Measurements from ENCODE around the gene CLDN1. TPM values are rescaled to one million over a fixed set of nuclear protein-coding genes. Genes with fewer than 3 reads are reported as not detected.

The CLDN1 gene
- polyA plus RNA-seq, 1 of the 3 experiments (the other 2 are of a cell fraction) = 0.82 TPM

DNA sequence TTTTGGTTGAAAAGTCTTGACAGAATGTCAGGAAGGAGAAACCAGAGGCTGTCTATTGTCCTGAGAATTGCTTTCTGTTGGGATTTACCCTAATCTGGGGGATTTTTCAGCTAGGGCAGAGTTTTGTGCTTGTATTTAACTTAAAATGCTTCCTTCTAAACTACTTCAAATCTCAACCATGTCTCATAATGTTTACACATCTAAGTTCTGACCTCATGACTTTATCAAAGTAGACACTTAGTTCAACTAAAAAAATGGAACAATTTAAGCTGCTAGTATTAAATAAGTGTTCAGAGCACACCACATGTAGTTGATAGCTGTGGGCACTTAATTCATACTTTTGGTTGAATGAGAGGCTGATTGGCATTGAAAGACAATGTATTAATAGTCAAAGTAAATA is 28.2 kb downstream of the CLDN1 start:
- H3F3A ChIP-seq (replicated peaks; ENCODE audit: insufficient read depth) = no peaks in the 10 kb centered on the region
- H3K9me2 ChIP-seq = no peaks in the 10 kb centered on the region
- no peaks in the 10 kb centered on the region for H3K4me1 ChIP-seq (ENCODE audit: control insufficient read depth in 1 of 2, insufficient read depth in 2 of 2, low read depth in 1 of 2, low read length in 1 of 2)
- no peak overlapping the region for H3K27ac ChIP-seq (ENCODE audit: low read depth in 2 of 2, low read length in 1 of 2)
- no peaks in the 10 kb centered on the region for H3K36me3 ChIP-seq (replicated peaks in 1 of 2; ENCODE audit: control insufficient read depth in 1 of 2, insufficient read depth in 2 of 2, low read length in 1 of 2)
- H3K9ac ChIP-seq = no peak overlapping the region
- H3K79me2 ChIP-seq (ENCODE audit: insufficient read depth) = no peaks in the 10 kb centered on the region
- TF ChIP-seq EZH2phosphoT487 (IDR thresholded peaks at IDR 0.05; ENCODE audit: borderline replicate concordance, low read depth) = no peak
- no peak for TF ChIP-seq TCF12 (IDR thresholded peaks at IDR 0.05)
- no peak for TF ChIP-seq CHD2 (IDR thresholded peaks at IDR 0.05; ENCODE audit: low read length, partially characterized antibody)
- TF ChIP-seq, protein P1, sequence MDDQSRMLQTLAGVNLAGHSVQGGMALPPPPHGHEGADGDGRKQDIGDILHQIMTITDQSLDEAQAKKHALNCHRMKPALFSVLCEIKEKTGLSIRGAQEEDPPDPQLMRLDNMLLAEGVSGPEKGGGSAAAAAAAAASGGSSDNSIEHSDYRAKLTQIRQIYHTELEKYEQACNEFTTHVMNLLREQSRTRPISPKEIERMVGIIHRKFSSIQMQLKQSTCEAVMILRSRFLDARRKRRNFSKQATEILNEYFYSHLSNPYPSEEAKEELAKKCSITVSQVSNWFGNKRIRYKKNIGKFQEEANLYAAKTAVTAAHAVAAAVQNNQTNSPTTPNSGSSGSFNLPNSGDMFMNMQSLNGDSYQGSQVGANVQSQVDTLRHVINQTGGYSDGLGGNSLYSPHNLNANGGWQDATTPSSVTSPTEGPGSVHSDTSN (IDR thresholded peaks at IDR 0.05) = no peak
- no peak for TF ChIP-seq MEF2A (IDR thresholded peaks at IDR 0.05; ENCODE audit: borderline replicate concordance, low read depth)
- TF ChIP-seq ELF1 (IDR thresholded peaks at IDR 0.05) = no peak
- ChIA-PET CTCF (interaction anchor here (0.9 to 1.0 kb wide), 3 partner anchors 16 to 28 kb away, joined by 3 to 4 read pairs (median 3); partner anchors contain the start of gene CLDN1), POLR2A (no interaction called here)
- DNase-seq = no peak
- no peaks in the 10 kb centered on the region for H3K9me3 ChIP-seq
- no peak overlapping the region for H3K4me2 ChIP-seq
- no peak overlapping the region for H3K4me3 ChIP-seq (ENCODE audit: low read depth in 2 of 2, low read length in 1 of 2)
- H4K20me1 ChIP-seq (ENCODE audit: insufficient read depth) = no peaks in the 10 kb centered on the region
- H3K27me3 ChIP-seq (ENCODE audit: insufficient read depth) = no peaks in the 10 kb centered on the region; the same call in 1 of the 2 replicates
- H2AFZ ChIP-seq (ENCODE audit: low read depth) = no peak overlapping the region

DNA sequence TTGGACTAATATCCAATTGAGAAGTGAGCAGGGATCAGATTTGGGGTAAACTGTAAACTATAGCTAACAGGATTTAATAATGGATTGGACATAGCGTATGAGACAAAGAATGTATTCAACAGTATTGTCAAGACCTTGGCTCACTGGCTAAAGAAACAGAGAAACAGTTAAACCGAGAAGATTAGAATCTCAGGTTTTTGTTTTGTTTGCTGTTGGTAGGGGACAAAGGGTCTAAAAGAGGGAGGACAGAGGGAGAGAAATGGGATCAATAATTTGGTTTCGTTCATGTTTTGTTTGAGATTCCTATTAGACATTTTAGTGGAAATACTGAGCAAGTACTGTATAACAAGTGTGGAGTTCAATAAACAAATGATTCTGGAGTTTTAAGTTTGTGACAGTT is 28.6 kb downstream of the CLDN1 start:
- 13% methylated on average over 3 of the region's 3 CpGs for WGBS (ENCODE audit: low lambda C conversion rate)
- no peak overlapping the region for H3K9ac ChIP-seq
- POLR2A ChIA-PET = no interaction called here
- TF ChIP-seq, protein P2, sequence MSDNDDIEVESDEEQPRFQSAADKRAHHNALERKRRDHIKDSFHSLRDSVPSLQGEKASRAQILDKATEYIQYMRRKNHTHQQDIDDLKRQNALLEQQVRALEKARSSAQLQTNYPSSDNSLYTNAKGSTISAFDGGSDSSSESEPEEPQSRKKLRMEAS (IDR thresholded peaks at IDR 0.05; ENCODE audit: low read depth) = no peak
- TF ChIP-seq MXI1 (IDR thresholded peaks at IDR 0.05; ENCODE audit: low read depth, low read length) (no peak), GATA2 (CRISPR knock-in tag; IDR thresholded peaks at IDR 0.05) (no peak), TEAD4 (IDR thresholded peaks at IDR 0.05; ENCODE audit: borderline replicate concordance, insufficient read depth) (no peak), YY1 (IDR thresholded peaks at IDR 0.05; ENCODE audit: low read depth) (no peak), FOXM1 (IDR thresholded peaks at IDR 0.05; ENCODE audit: low read depth) (no peak), SIN3A (IDR thresholded peaks at IDR 0.05; ENCODE audit: borderline replicate concordance, low read depth, low read length) (no peak), POLR2AphosphoS5 (IDR thresholded peaks at IDR 0.05; ENCODE audit: low read depth, low read length) (no peak), GABPA (IDR thresholded peaks at IDR 0.05; ENCODE audit: low read depth) (no peak), RAD21 (IDR thresholded peaks at IDR 0.05; ENCODE audit: low read length) (no peak), RCOR1 (IDR thresholded peaks at IDR 0.05; ENCODE audit: low read length) (no peak), RXRA (IDR thresholded peaks at IDR 0.05; ENCODE audit: borderline replicate concordance, low read depth) (no peak)
- TF ChIP-seq, protein P3, sequence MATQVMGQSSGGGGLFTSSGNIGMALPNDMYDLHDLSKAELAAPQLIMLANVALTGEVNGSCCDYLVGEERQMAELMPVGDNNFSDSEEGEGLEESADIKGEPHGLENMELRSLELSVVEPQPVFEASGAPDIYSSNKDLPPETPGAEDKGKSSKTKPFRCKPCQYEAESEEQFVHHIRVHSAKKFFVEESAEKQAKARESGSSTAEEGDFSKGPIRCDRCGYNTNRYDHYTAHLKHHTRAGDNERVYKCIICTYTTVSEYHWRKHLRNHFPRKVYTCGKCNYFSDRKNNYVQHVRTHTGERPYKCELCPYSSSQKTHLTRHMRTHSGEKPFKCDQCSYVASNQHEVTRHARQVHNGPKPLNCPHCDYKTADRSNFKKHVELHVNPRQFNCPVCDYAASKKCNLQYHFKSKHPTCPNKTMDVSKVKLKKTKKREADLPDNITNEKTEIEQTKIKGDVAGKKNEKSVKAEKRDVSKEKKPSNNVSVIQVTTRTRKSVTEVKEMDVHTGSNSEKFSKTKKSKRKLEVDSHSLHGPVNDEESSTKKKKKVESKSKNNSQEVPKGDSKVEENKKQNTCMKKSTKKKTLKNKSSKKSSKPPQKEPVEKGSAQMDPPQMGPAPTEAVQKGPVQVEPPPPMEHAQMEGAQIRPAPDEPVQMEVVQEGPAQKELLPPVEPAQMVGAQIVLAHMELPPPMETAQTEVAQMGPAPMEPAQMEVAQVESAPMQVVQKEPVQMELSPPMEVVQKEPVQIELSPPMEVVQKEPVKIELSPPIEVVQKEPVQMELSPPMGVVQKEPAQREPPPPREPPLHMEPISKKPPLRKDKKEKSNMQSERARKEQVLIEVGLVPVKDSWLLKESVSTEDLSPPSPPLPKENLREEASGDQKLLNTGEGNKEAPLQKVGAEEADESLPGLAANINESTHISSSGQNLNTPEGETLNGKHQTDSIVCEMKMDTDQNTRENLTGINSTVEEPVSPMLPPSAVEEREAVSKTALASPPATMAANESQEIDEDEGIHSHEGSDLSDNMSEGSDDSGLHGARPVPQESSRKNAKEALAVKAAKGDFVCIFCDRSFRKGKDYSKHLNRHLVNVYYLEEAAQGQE (IDR thresholded peaks at IDR 0.05; ENCODE audit: low read depth, low read length) = no peak
- TF ChIP-seq, protein P4, sequence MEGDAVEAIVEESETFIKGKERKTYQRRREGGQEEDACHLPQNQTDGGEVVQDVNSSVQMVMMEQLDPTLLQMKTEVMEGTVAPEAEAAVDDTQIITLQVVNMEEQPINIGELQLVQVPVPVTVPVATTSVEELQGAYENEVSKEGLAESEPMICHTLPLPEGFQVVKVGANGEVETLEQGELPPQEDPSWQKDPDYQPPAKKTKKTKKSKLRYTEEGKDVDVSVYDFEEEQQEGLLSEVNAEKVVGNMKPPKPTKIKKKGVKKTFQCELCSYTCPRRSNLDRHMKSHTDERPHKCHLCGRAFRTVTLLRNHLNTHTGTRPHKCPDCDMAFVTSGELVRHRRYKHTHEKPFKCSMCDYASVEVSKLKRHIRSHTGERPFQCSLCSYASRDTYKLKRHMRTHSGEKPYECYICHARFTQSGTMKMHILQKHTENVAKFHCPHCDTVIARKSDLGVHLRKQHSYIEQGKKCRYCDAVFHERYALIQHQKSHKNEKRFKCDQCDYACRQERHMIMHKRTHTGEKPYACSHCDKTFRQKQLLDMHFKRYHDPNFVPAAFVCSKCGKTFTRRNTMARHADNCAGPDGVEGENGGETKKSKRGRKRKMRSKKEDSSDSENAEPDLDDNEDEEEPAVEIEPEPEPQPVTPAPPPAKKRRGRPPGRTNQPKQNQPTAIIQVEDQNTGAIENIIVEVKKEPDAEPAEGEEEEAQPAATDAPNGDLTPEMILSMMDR (IDR thresholded peaks at IDR 0.05) = no peak
- TF ChIP-seq, protein P5, sequence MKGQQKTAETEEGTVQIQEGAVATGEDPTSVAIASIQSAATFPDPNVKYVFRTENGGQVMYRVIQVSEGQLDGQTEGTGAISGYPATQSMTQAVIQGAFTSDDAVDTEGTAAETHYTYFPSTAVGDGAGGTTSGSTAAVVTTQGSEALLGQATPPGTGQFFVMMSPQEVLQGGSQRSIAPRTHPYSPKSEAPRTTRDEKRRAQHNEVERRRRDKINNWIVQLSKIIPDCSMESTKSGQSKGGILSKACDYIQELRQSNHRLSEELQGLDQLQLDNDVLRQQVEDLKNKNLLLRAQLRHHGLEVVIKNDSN (IDR thresholded peaks at IDR 0.05; ENCODE audit: borderline replicate concordance, low read depth) = no peak
- TF ChIP-seq, protein P6, sequence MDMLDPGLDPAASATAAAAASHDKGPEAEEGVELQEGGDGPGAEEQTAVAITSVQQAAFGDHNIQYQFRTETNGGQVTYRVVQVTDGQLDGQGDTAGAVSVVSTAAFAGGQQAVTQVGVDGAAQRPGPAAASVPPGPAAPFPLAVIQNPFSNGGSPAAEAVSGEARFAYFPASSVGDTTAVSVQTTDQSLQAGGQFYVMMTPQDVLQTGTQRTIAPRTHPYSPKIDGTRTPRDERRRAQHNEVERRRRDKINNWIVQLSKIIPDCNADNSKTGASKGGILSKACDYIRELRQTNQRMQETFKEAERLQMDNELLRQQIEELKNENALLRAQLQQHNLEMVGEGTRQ (IDR thresholded peaks at IDR 0.05; ENCODE audit: borderline replicate concordance, low read depth, low read length) = no peak

More for the DNA sequence above, 28.6 kb downstream of the CLDN1 start:
- H2AFZ ChIP-seq (ENCODE audit: low read depth) = no peak overlapping the region
- H3K4me3 ChIP-seq (ENCODE audit: low read depth in 2 of 2, low read length in 1 of 2) = no peak overlapping the region
- no peaks in the 10 kb centered on the region for H3F3A ChIP-seq (replicated peaks; ENCODE audit: insufficient read depth)
- H3K79me2 ChIP-seq (ENCODE audit: insufficient read depth) = no peaks in the 10 kb centered on the region
- H3K9me2 ChIP-seq = no peaks in the 10 kb centered on the region
- H3K9me3 ChIP-seq = no peaks in the 10 kb centered on the region
- H3K27me3 ChIP-seq (ENCODE audit: insufficient read depth) = no peaks in the 10 kb centered on the region; the same call in 1 of the 2 replicates
- CTCF ChIA-PET = interaction anchor here (1.0 kb wide), 1 partner anchor 16 kb away, joined by 3 read pairs; no protein-coding TSS in a partner anchor
- DNase-seq = no peak
- H4K20me1 ChIP-seq (ENCODE audit: insufficient read depth) = no peaks in the 10 kb centered on the region
- no peaks in the 10 kb centered on the region for H3K36me3 ChIP-seq (replicated peaks in 1 of 2; ENCODE audit: control insufficient read depth in 1 of 2, insufficient read depth in 2 of 2, low read length in 1 of 2)
- no peak overlapping the region for H3K4me2 ChIP-seq
- no peak overlapping the region for H3K27ac ChIP-seq (ENCODE audit: low read depth in 2 of 2, low read length in 1 of 2)
- no peaks in the 10 kb centered on the region for H3K4me1 ChIP-seq (ENCODE audit: control insufficient read depth in 1 of 2, insufficient read depth in 2 of 2, low read depth in 1 of 2, low read length in 1 of 2)

Measured in SK-N-SH (cell line).